CD4-positive, alpha-beta T cell treated with Interleukin-17A for 4 hours (primary cell): Measurements from ENCODE around the gene PNKP.

Source experiments
- DNase-seq: peaks from one replicate; pipeline ENCODE4 v3.0.0-alpha.2; 2020; ENCODE audit warnings: mixed read lengths

Gene PNKP

GRCh38 chr19:49889687-49890348, 22.4 kb upstream of the PNKP start:
- DNase-seq: peak; percentile 83

DNA sequence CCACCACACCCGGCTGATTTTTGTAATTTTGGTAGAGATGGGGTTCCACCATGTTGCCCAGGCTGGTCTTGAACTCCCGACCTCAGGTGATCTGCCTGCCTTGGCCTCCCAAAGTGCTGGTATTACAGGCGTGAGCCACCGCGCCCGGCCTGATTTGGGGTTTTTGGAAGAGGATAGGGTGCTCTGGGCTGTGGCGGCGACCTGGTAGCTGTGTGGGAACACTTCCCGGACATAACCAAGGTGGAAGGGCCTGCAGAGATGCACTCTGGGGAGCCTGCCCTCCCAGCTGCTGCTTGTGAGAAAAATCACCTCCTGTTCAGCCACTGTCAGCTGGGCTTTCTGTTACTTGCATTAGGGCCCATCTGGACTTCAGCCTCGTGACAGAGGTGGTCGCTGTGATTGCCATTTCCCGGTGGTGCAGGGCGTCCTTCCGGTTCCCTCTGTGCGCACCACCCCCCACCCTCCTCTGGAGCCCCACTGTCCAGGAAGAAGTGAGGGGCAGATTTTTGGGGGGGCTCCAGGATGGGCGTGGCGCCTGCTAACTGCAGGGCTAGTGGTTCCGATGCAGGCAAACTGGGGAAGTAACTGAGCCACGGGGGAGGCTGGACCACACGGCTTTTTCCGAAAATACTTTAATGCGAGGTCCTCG, 21.8 kb upstream of the PNKP start:
- DNase-seq: no peak

DNA sequence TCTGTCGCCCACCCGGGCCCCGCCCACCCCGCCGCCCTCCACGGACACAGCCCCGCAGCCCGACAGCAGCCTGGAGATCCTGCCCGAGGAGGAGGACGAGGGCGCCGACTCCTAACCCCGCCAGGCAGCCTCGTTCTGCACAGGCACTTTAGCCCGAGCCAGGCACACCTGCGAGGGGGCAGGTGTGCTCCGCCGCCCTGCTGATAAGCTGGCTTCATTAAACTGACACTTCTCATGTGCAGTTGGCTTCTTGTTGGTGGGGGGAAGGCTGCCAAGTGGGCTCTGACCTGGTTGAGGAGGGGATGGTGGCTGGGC, 21.1 kb upstream of the PNKP start:
- DNase-seq: no peak

DNA sequence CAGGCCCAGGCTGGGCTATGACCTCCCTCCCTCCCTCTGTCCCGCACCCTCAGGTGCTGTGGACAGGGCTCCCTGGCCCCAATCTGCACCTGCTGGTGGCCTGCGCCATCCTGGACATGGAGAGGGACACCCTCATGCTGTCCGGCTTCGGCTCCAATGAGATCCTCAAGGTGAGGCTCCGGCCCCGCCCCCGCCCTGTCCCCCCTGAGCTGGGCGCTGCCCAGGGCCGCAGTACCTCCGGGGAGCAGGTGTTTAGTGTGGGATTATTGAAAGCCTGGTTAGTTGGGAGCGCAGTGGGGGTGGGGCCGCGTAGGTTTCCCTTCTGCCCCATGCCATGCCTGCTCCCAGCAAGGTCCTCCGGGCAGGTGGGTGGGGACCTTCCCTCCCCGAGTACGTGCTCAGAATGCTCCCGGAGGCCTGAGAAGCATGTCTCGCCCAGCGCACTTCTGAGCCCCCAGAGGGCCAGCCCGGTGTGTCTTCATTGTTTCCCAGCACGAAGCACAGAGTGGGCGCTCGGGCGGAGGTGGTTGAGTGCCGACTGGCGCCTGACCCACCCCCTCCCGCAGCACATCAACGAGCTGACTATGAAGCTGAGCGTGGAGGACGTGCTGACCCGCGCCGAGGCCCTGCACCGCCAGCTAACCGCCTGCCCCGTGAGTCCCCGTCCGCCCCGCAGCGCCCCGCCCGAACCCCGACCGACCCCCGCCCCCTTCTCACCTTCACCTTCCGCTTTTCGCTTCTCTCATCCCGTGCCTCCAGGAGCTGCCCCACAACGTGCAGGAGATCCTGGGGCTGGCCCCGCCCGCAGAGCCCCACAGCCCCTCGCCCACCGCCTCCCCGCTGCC, 20.5 kb upstream of the PNKP start:
- DNase-seq: no peak

DNA sequence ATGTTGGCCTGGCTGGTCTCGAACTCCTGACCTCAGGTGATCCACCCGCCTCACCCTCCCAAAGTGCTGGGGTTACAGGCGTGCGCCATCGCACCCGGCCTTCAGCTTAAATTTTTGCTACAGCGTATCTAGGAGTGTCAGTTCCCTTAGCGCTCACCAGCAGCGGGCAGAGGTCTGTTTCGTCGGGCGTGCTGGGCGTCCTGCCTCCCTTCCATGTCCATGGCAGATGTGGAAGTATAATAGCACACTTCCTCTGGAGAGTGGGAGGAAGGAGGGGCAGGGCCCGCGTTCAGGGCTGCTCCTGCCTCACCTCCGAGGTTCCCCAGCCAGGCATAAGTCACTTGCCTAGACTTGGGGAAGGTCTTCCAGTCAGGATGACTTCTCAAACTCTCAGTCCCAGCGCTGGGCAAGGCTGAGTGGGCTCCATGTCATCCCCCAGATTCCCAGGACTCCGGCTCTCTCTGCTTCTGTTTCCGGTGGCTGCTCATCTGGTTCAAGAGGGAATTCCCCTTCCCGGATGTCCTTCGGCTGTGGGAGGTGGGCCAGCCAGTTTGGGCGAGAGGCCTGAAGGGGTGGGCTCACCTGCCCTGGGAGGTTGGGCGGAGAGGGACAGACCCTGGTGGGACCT, 19.8 kb upstream of the PNKP start:
- DNase-seq: no peak

DNA sequence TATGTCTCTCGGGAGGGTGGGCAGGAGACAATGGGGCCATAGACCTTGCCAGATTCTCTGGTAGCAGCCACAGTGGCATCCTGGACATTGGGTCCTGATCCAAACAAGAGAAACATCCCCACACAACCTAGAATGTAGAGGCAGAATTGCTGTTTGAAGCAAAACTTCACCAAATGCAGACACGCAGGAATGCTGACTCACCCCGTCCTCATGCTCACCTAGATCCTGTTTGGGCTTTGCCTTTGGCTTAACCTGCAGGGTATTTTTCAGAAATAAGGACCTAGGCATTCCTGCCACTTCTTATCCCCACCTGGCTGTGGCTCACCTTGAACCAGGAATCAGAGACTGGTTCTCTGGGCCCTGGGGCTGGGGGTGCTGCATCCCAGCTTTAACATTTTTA, 17.4 kb upstream of the PNKP start:
- DNase-seq: no peak

- DNase-seq: no peak
Observed at GRCh38 chr19:49884109-49884508, 16.7 kb upstream of the PNKP start.

- DNase-seq: no peak
Observed at GRCh38 chr19:49883094-49883493, 15.7 kb upstream of the PNKP start.

- no peak for DNase-seq
Observed at GRCh38 chr19:49882643-49883042, 15.3 kb upstream of the PNKP start.

GRCh38 chr19:49881672-49882394, 14.5 kb upstream of the PNKP start:
- DNase-seq: no peak

GRCh38 chr19:49881186-49881585, 13.8 kb upstream of the PNKP start:
- no peak for DNase-seq

DNA sequence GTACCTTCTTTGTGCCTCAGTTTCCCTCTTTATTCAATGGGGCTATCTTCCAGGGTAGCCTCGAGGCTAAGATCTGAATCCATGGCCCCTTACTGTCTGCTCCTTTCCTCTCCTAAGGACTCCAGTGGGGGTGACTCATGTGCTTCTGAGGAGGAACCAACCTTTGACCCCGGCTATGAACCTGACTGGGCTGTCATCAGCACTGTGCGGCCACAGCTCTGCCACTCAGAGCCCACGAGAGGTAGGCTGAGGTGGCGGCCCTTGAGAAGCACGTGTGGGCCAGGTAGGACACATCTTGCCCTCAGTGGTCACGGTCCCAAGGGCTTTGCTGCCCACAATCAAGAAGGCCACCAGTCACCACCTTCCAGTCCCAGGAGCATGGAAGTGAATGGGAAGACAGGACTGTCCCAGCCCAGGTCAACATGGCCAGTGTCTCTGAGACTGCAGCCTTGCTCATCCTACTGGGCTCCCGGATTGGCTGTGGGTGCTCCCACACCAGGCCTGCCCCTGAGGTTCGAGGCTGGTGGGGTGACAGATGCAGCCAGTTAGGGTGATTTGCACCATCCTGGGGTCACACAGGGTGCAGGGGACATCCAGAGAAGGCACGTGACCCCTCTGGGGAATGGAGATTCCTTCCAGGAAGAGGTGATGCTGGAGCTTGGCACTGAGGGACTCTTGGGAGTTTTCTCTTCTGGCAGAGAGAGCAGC, 12.9 kb upstream of the PNKP start:
- no peak for DNase-seq

DNA sequence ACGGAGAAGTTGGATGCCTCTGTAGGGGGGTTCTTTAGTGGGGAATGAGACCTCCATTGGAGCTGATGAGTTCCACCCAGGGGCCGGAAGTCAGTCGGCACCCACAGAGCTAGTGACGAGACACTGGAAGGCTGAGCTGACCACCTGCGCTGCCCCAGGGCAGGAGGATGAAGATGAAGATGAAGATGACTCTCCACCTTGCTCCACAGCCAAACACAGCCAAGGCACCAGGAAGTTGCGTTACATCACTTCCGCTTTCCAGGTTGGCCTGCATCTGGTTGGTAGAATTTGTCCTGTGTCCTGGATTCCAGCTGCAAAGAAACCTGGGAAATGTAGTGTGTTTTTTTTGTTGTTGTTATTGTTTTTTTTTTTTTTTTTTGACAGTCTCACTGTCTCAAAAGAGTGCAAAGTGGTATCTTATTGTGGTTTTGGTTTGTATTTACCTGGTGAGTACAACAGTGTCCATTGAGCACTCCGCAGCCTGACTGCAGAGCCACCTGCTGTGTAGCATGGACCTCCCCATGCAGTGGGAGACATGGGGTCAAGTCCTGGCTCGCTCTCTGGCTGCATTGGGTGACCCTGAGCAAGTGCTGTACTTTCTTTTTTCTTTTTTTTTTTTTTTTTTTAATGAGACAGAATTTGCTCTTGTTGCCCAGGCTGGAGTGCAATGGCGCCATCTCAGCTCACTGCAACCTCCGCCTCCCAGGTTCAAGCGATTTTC, 12.0 kb upstream of the PNKP start:
- DNase-seq: no peak

GRCh38 chr19:49878744-49879070, 11.3 kb upstream of the PNKP start:
- DNase-seq: no peak

DNA sequence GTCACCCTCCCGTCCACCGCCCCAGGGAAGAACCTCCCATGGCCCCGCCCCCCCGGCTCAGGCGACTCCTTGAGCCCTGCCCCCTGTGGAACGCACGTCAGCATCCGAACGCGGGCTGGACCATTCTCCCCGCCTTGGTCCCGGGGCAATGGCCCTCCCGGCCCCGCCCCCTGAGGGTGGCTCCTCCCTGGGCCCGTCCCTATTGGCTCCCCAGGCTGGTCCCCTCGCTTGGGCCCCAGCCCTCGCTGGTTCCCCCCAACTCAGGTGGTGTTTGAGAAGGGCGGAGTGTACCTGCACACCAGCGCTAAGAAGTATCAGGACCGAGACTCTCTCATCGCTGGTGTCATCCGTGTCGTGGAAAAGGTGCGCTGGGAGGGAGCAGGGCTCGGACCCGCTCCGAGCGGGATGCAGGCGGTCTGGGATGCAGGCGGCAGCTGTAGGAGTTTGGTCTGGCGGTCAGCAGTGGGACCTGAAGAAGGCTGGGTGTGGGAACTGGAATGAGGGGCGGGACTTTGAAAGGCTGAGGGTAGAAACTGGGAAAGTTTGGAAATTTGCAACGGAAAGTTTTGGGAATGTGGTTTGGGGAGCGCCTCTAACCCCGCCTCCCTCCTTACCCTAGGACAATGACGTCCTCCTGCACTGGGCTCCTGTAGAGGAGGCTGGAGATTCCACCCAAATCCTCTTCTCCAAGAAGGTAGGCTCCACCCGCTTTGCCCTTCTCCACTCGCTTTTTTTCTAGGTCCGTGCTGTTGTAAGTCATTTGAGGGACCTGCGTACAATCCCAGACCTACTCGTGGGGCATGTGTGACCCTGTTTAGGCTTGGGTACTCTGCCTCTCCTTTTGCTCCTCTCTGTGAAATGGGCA, 10.7 kb upstream of the PNKP start:
- peak; percentile 99 for DNase-seq

- peak; percentile 98 for DNase-seq
Observed at GRCh38 chr19:49877020-49877878, 9.9 kb upstream of the PNKP start, which contains the start of the genes AKT1S1 and TBC1D17. Gene AKT1S1, minus strand, starts transcription at chr19:49877355. Its CDS starts 4,060 bp downstream, at chr19:49873295. Gene TBC1D17, plus strand, starts transcription at chr19:49877702. Its CDS starts 22 bp downstream, at chr19:49877724.

- peak; percentile 99 for DNase-seq
Observed at GRCh38 chr19:49876422-49877019, 9.1 kb upstream of the PNKP start.

GRCh38 chr19:49875857-49876421, 8.6 kb upstream of the PNKP start:
- peak; percentile 72 for DNase-seq

- DNase-seq: no peak
Observed at GRCh38 chr19:49875177-49875576, 7.8 kb upstream of the PNKP start.
